Measurements from ENCODE around the gene ARL8B.

The ARL8B gene

GRCh38 chr3:5192571-5193365, 70.7 kb downstream of the ARL8B start:
- Histone ChIP-seq H3K27me3 (no peaks in the 10 kb centered on the region), H3K9me3 (no peaks in the 10 kb centered on the region), H3K36me3 (peaks cover 0 to 5% (median 3%) of the 10 kb centered on the region in 3 donors), H3K4me3 (no peak overlapping the region), H3K27ac (no peak overlapping the region), H3K4me1 (peaks cover 0 to 51% (median 18%) of the 10 kb centered on the region in 4 donors)
- intact Hi-C loops (cut with DNase I; ENCODE audit: low total_unique reads) = no loop called here
- no peak for TF ChIP-seq CTCF (IDR thresholded peaks at IDR 0.05)
- DNase-seq = no peak

GRCh38 chr3:5194341-5194740, 72.2 kb downstream of the ARL8B start:
- no peak for DNase-seq
- Histone ChIP-seq H3K27me3 (no peaks in the 10 kb centered on the region), H3K9me3 (no peaks in the 10 kb centered on the region), H3K4me1 (peaks cover 0 to 44% (median 12%) of the 10 kb centered on the region in 4 donors), H3K27ac (no peak overlapping the region), H3K36me3 (peaks cover 0 to 14% (median 9%) of the 10 kb centered on the region in 3 donors), H3K4me3 (no peak overlapping the region)
- intact Hi-C loops (cut with DNase I; ENCODE audit: low total_unique reads) = no loop called here
- no peak for TF ChIP-seq CTCF (IDR thresholded peaks at IDR 0.05)

- Histone ChIP-seq H3K36me3 (peaks cover 0 to 20% (median 14%) of the 10 kb centered on the region in 3 donors), H3K27me3 (no peaks in the 10 kb centered on the region), H3K4me3 (no peak overlapping the region), H3K4me1 (peaks cover 0 to 38% (median 11%) of the 10 kb centered on the region in 4 donors), H3K9me3 (no peaks in the 10 kb centered on the region), H3K27ac (no peak overlapping the region)
- no peak for TF ChIP-seq CTCF (IDR thresholded peaks at IDR 0.05)
- DNase-seq = peak in 1 of 2 donors; percentile 61
- intact Hi-C loops (cut with DNase I; ENCODE audit: low total_unique reads) = no loop called here
Observed at GRCh38 chr3:5194801-5195509, 72.9 kb downstream of the ARL8B start.

GRCh38 chr3:5195605-5196004, 73.5 kb downstream of the ARL8B start:
- Histone ChIP-seq H3K4me3 (no peak overlapping the region), H3K36me3 (peaks cover 0 to 26% (median 17%) of the 10 kb centered on the region in 3 donors), H3K27ac (no peak overlapping the region), H3K4me1 (peaks cover 0 to 31% (median 8%) of the 10 kb centered on the region in 4 donors), H3K27me3 (no peaks in the 10 kb centered on the region), H3K9me3 (no peaks in the 10 kb centered on the region)
- intact Hi-C loops (cut with DNase I; ENCODE audit: low total_unique reads) = no loop called here
- TF ChIP-seq CTCF (IDR thresholded peaks at IDR 0.05) = no peak
- peak in 1 of 2 donors; percentile 51 for DNase-seq

- Histone ChIP-seq H3K27ac (no peak overlapping the region), H3K4me3 (no peak overlapping the region), H3K4me1 (peaks cover 0 to 18% (median 7%) of the 10 kb centered on the region in 4 donors), H3K27me3 (no peaks in the 10 kb centered on the region), H3K9me3 (no peaks in the 10 kb centered on the region), H3K36me3 (peaks cover 0 to 41% (median 27%) of the 10 kb centered on the region in 3 donors)
- TF ChIP-seq CTCF (IDR thresholded peaks at IDR 0.05) = no peak
- intact Hi-C loops (cut with DNase I; ENCODE audit: low total_unique reads) = no loop called here
- DNase-seq = no peak
Observed at GRCh38 chr3:5197022-5197421, 74.9 kb downstream of the ARL8B start.

Measured in tibial artery (tissue), 4 donors.